OCI-LY7 (cell line): ENCODE results near the gene SH3RF3. TPM values are rescaled to one million over a fixed set of nuclear protein-coding genes. Genes with fewer than 3 reads are reported as not detected.

Experiments used
- BruUV-seq: library from RNA; stranded (reverse); fragments of 400-500 nt; replicated peaks from 2 replicates; lab custom pipeline; 2021; lab: Mats Ljungman, UMichigan
- CTCF ChIA-PET: fragments of 300-600 bp; sonication (Branson Sonifier 250); formaldehyde crosslinking; loops from one replicate; lab custom pipeline; 2022; ENCODE audit warnings: antibody characterized with exemption; ENCODE audit not compliant: unreplicated experiment; lab: Charles Lee
- POLR2A ChIA-PET: fragments of 300-600 bp; sonication (Branson Sonifier 250); formaldehyde crosslinking; loops from one replicate; lab custom pipeline; 2022; ENCODE audit warnings: antibody characterized with exemption; lab: Charles Lee
- DNase-seq: peaks from one replicate; pipeline ENCODE4 v3.0.0-alpha.2; 2015; ENCODE audit warnings: low spot score
- H2AFZ ChIP-seq: fragments of 200-600 bp; sonication (generic), shearing (Covaris generic); 2 replicates; pipeline ENCODE4 v1.6.1; 2014; ENCODE audit warnings: mild to moderate bottlenecking, antibody characterized with exemption, low read length, moderate library complexity
- H3K27ac ChIP-seq: fragments of 200-600 bp; sonication (generic); 2 replicates; pipeline ENCODE4 v1.5.1; 2014; ENCODE audit warnings: mixed run types, low read depth, mild to moderate bottlenecking, moderate library complexity, low read length, inconsistent platforms; ENCODE audit not compliant: poor library complexity, severe bottlenecking
- H3K36me3 ChIP-seq: fragments of 200-600 bp; sonication (generic); 2 replicates; pipeline ENCODE4 v1.6.1; 2014; ENCODE audit warnings: mild to moderate bottlenecking, antibody characterized with exemption, low read length, moderate library complexity, mixed read lengths; ENCODE audit not compliant: insufficient read depth
- H3K4me1 ChIP-seq: fragments of 200-600 bp; sonication (generic); 2 replicates; pipeline ENCODE4 v1.5.1; 2014; ENCODE audit warnings: mild to moderate bottlenecking, low read length; ENCODE audit not compliant: insufficient read depth, poor library complexity, severe bottlenecking
- H3K4me2 ChIP-seq: fragments of 200-600 bp; sonication (generic); 2 replicates; pipeline ENCODE4 v1.6.1; 2014; ENCODE audit warnings: mild to moderate bottlenecking, low read length
- H3K4me3 ChIP-seq: fragments of 200-600 bp; sonication (generic); 2 replicates; pipeline ENCODE4 v1.5.1; 2014; ENCODE audit warnings: mild to moderate bottlenecking, low read depth, low read length; ENCODE audit not compliant: poor library complexity, severe bottlenecking
- H3K79me2 ChIP-seq: fragments of 200-600 bp; sonication (generic); 2 replicates; pipeline ENCODE4 v1.6.1; 2016; ENCODE audit warnings: low read depth, mild to moderate bottlenecking, low read length, moderate library complexity, mixed read lengths; ENCODE audit not compliant: insufficient read depth
- H3K9me2 ChIP-seq: fragments of 200-600 bp; sonication (generic); 2 replicates; pipeline ENCODE4 v1.6.1; 2016; ENCODE audit warnings: mild to moderate bottlenecking, low read length, mixed read lengths; ENCODE audit not compliant: insufficient read depth
- H3K9me3 ChIP-seq: fragments of 200-600 bp; sonication (generic); 2 replicates; pipeline ENCODE4 v1.6.1; 2014; ENCODE audit warnings: mild to moderate bottlenecking, mixed run types, low read length, mixed read lengths
- H4K20me1 ChIP-seq: fragments of 200-600 bp; sonication (generic); 2 replicates; pipeline ENCODE4 v1.6.1; 2014; ENCODE audit warnings: mild to moderate bottlenecking, antibody characterized with exemption, low read length, moderate library complexity, mixed read lengths; ENCODE audit not compliant: insufficient read depth
- CTCF ChIP-seq: fragments of 200-600 bp; sonication (generic); conservative IDR thresholded peaks from 2 replicates; pipeline ENCODE4 v1.5.1; 2014; ENCODE audit warnings: mild to moderate bottlenecking, antibody characterized with exemption, low read length, moderate library complexity, mixed read lengths
- EZH2phosphoT487 ChIP-seq: fragments of 200-600 bp; sonication (generic); IDR thresholded peaks from 2 replicates; pipeline ENCODE4 v1.6.1; 2018; ENCODE audit warnings: low read depth, borderline replicate concordance, mild to moderate bottlenecking, mixed run types, antibody characterized with exemption, low read length, moderate library complexity, mixed read lengths
- intact Hi-C: fragments of 100-400 bp; cut with micrococcal nuclease; formaldehyde crosslinking; loops from one replicate; pipeline ENCODE4 v1.10.0; 2022; ENCODE audit not compliant: unreplicated experiment
- total RNA-seq, 2 experiments: library from RNA; depleted of rRNA in 1 of 2; stranded (reverse); fragments of >200 nt in 1 of 2; shearing (Covaris generic) in 1 of 2; gene quantifications; 2 replicates each; pipeline ENCODE4 v1.2.3, GENCODE V29; 2014 to 2022

SH3RF3 gene
- total RNA-seq, 2 experiments from 2014 or later: not detected

GRCh38 chr2:109501461-109501860 lies 372.5 kb downstream of the SH3RF3 start:
- no peak overlapping the region for H3K27ac ChIP-seq
- no peak for DNase-seq
- H2AFZ ChIP-seq: no peak overlapping the region
- H3K9me3 ChIP-seq: no peaks in the 10 kb centered on the region
- intact Hi-C loops: no loop called here
- TF ChIP-seq CTCF (no peak), EZH2phosphoT487 (no peak)
- no peaks in the 10 kb centered on the region for H3K9me2 ChIP-seq
- H3K4me1 ChIP-seq: no peaks in the 10 kb centered on the region
- no peaks in the 10 kb centered on the region for H4K20me1 ChIP-seq
- no peaks in the 10 kb centered on the region for H3K79me2 ChIP-seq
- no peak overlapping the region for H3K4me2 ChIP-seq
- H3K4me3 ChIP-seq: no peak overlapping the region
- ChIA-PET POLR2A (no interaction called here), CTCF (no interaction called here)
- no TSS peak for BruUV-seq
- no peaks in the 10 kb centered on the region for H3K36me3 ChIP-seq

- Histone ChIP-seq H4K20me1 (no peaks in the 10 kb centered on the region), H3K4me3 (no peak overlapping the region), H3K36me3 (no peaks in the 10 kb centered on the region), H3K79me2 (no peaks in the 10 kb centered on the region), H3K4me1 (no peaks in the 10 kb centered on the region), H3K9me2 (no peaks in the 10 kb centered on the region), H3K4me2 (no peak overlapping the region), H3K27ac (no peak overlapping the region), H2AFZ (no peak overlapping the region), H3K9me3 (no peaks in the 10 kb centered on the region)
- DNase-seq: no peak
- POLR2A ChIA-PET: no interaction called here
- TF ChIP-seq CTCF (no peak), EZH2phosphoT487 (no peak)
- intact Hi-C loops: no loop called here
- CTCF ChIA-PET: no interaction called here
- BruUV-seq: no TSS peak
These were observed 374.2 kb downstream of the SH3RF3 start for GRCh38 chr2:109503191-109503590.

GRCh38 chr2:109507217-109507616 lies 378.2 kb downstream of the SH3RF3 start:
- no peak for TF ChIP-seq EZH2phosphoT487
- no peak for TF ChIP-seq CTCF
- intact Hi-C loops: no loop called here
- Histone ChIP-seq H2AFZ (no peak overlapping the region), H3K4me3 (no peak overlapping the region), H3K36me3 (no peaks in the 10 kb centered on the region), H4K20me1 (no peaks in the 10 kb centered on the region), H3K4me2 (no peak overlapping the region), H3K9me2 (no peaks in the 10 kb centered on the region), H3K27ac (no peak overlapping the region), H3K4me1 (no peaks in the 10 kb centered on the region), H3K9me3 (no peaks in the 10 kb centered on the region), H3K79me2 (no peaks in the 10 kb centered on the region)
- BruUV-seq: no TSS peak
- DNase-seq: no peak
- CTCF ChIA-PET: no interaction called here
- POLR2A ChIA-PET: no interaction called here
